Fibroblast of villous mesenchyme (primary cell): ENCODE measurements around the gene CHRNB1. TPM values are rescaled to one million over a fixed set of nuclear protein-coding genes. Genes with fewer than 3 reads are reported as not detected.

Experiments
- DNase-seq: peaks from one replicate; pipeline ENCODE4 v3.0.0-alpha.2; 2010; ENCODE audit warnings: low read depth
- H3K4me3 ChIP-seq: 2 replicates; pipeline ENCODE4 v1.5.1; 2011; ENCODE audit warnings: low read depth, mild to moderate bottlenecking, low read length
- CTCF ChIP-seq: IDR thresholded peaks from 2 replicates; pipeline ENCODE4 v1.5.1; 2012; ENCODE audit warnings: low read depth, mild to moderate bottlenecking, low read length; ENCODE audit not compliant: insufficient read depth
- total RNA-seq: library from RNA; depleted of rRNA; stranded (reverse); fragments of >200 nt; gene quantifications from 2 replicates; pipeline ENCODE4 v1.2.3, GENCODE V29; 2012

CHRNB1 gene
- total RNA-seq, 1 donor = 6.9 TPM

- no peak for DNase-seq
- TF ChIP-seq CTCF = no peak
- no peak overlapping the region for H3K4me3 ChIP-seq
These were observed 2.7 kb upstream of the CHRNB1 start for GRCh38 chr17:7442142-7442541.

- TF ChIP-seq CTCF = no peak
- H3K4me3 ChIP-seq = no peak overlapping the region
- DNase-seq = no peak
These were observed 1.1 kb upstream of the CHRNB1 start for GRCh38 chr17:7443499-7444485.

GRCh38 chr17:7445619-7445968 lies 733 bp downstream of the CHRNB1 start:
- peak overlapping the region; percentile 52 for H3K4me3 ChIP-seq
- no peak for DNase-seq
- no peak for TF ChIP-seq CTCF

GRCh38 chr17:7448461-7448860 lies 3.6 kb downstream of the CHRNB1 start:
- no peak overlapping the region for H3K4me3 ChIP-seq
- no peak for TF ChIP-seq CTCF
- DNase-seq = no peak

GRCh38 chr17:7459961-7460545 lies 15.2 kb downstream of the CHRNB1 start:
- H3K4me3 ChIP-seq = no peak overlapping the region
- no peak for TF ChIP-seq CTCF
- DNase-seq = no peak

GRCh38 chr17:7460850-7461660 lies 16.2 kb downstream of the CHRNB1 start:
- H3K4me3 ChIP-seq = no peak overlapping the region
- TF ChIP-seq CTCF = no peak
- DNase-seq = no peak
